SK-N-SH treated with all-trans-retinoic acid at 6 μM for 48 hours (cell line): ENCODE results near the gene BLM.

ENCODE experiments used
- ATAC-seq: fragments of 200-7000 bp; cut with Tn5 transposase; 3 replicates; pipeline ENCODE4 v1.9.1; 2020; ENCODE audit warnings: mild to moderate bottlenecking, moderate library complexity
- ARNTL ChIP-seq: fragments of 450-650 bp; formaldehyde crosslinking; IDR thresholded peaks from 2 replicates; pipeline ENCODE4 v1.5.0; 2020; ENCODE audit warnings: low read depth, mild to moderate bottlenecking, moderate library complexity, borderline replicate concordance
- BACH2 ChIP-seq: fragments of 250-450 bp; sonication (Bioruptor Pico); IDR thresholded peaks from 2 replicates; pipeline ENCODE4 v1.9.0; 2021; ENCODE audit warnings: mild to moderate bottlenecking, borderline replicate concordance
- CREB5 ChIP-seq: fragments of 250-450 bp; sonication (Bioruptor Pico); IDR thresholded peaks from 2 replicates; pipeline ENCODE4 v1.5.1; 2020; ENCODE audit warnings: low read depth, mild to moderate bottlenecking, moderate library complexity
- CSDC2 ChIP-seq: fragments of 250-450 bp; sonication (Bioruptor Pico); IDR thresholded peaks from 2 replicates; pipeline ENCODE4 v1.5.0; 2020; ENCODE audit warnings: mild to moderate bottlenecking, moderate library complexity
- CSRNP3 ChIP-seq: fragments of 250-450 bp; sonication (Bioruptor Pico); IDR thresholded peaks from 2 replicates; pipeline ENCODE4 v1.5.1; 2021; ENCODE audit warnings: mild to moderate bottlenecking, moderate library complexity
- GLIS3 ChIP-seq: fragments of 250-450 bp; sonication (Bioruptor Pico); IDR thresholded peaks from 2 replicates; pipeline ENCODE4 v1.5.0; 2020; ENCODE audit warnings: mild to moderate bottlenecking, moderate library complexity
- ISL1 ChIP-seq: fragments of 250-450 bp; sonication (Bioruptor Pico); IDR thresholded peaks from 2 replicates; pipeline ENCODE4 v2.1.2; 2022; ENCODE audit warnings: mild to moderate bottlenecking, moderate library complexity
- OSR1 ChIP-seq: fragments of 250-450 bp; sonication (Bioruptor Pico); IDR thresholded peaks from 2 replicates; pipeline ENCODE4 v1.8.0; 2022; ENCODE audit warnings: moderate library complexity, mild to moderate bottlenecking, inconsistent platforms
- PATZ1 ChIP-seq: fragments of 250-450 bp; sonication (Bioruptor Pico); IDR thresholded peaks from 2 replicates; pipeline ENCODE4 v1.8.0; 2020; ENCODE audit warnings: mild to moderate bottlenecking, moderate library complexity, borderline replicate concordance
- POU6F1 ChIP-seq: fragments of 250-450 bp; sonication (Bioruptor Pico); IDR thresholded peaks from 2 replicates; pipeline ENCODE4 v1.8.0; 2021; ENCODE audit warnings: low read depth, mild to moderate bottlenecking, moderate library complexity, borderline replicate concordance
- PPARA ChIP-seq: fragments of 250-450 bp; sonication (Bioruptor Pico); IDR thresholded peaks from 2 replicates; pipeline ENCODE4 v1.5.0; 2020; ENCODE audit warnings: mild to moderate bottlenecking, borderline replicate concordance
- RARB ChIP-seq: fragments of 250-450 bp; sonication (Bioruptor Pico); IDR thresholded peaks from 2 replicates; pipeline ENCODE4 v1.8.0; 2021; ENCODE audit warnings: mild to moderate bottlenecking, moderate library complexity
- SNAI2 ChIP-seq: fragments of 250-450 bp; sonication (Bioruptor Pico); IDR thresholded peaks from 2 replicates; pipeline ENCODE4 v1.5.0; 2020; ENCODE audit warnings: mild to moderate bottlenecking, moderate library complexity
- TCF4 ChIP-seq: fragments of 250-450 bp; sonication (Bioruptor Pico); IDR thresholded peaks from 2 replicates; pipeline ENCODE4 v1.8.0; 2021; ENCODE audit warnings: mild to moderate bottlenecking, moderate library complexity, borderline replicate concordance
- TOX ChIP-seq: fragments of 250-450 bp; sonication (Bioruptor Pico); IDR thresholded peaks from 2 replicates; pipeline ENCODE4 v1.8.0; 2021; ENCODE audit warnings: mild to moderate bottlenecking, moderate library complexity, borderline replicate concordance
- TSHZ2 ChIP-seq: fragments of 250-450 bp; sonication (Bioruptor Pico); IDR thresholded peaks from 2 replicates; pipeline ENCODE4 v1.5.0; 2020; ENCODE audit warnings: mild to moderate bottlenecking, moderate library complexity
- ZC3H10 ChIP-seq: fragments of 250-450 bp; sonication (Bioruptor Pico); IDR thresholded peaks from 2 replicates; pipeline ENCODE4 v1.5.1; 2021; ENCODE audit warnings: mild to moderate bottlenecking, moderate library complexity
- ZFP3 ChIP-seq: fragments of 250-450 bp; sonication (Bioruptor Pico); IDR thresholded peaks from 2 replicates; pipeline ENCODE4 v1.5.0; 2020; ENCODE audit warnings: mild to moderate bottlenecking, moderate library complexity
- ZFP30 ChIP-seq: fragments of 450-650 bp; formaldehyde crosslinking; IDR thresholded peaks from 2 replicates; pipeline ENCODE4 v1.5.0; 2022; ENCODE audit warnings: mild to moderate bottlenecking, moderate library complexity
- ZNF565 ChIP-seq: fragments of 450-650 bp; formaldehyde crosslinking; conservative IDR thresholded peaks from 2 replicates; pipeline ENCODE4 v1.5.0; 2020; ENCODE audit warnings: low read depth, mild to moderate bottlenecking, moderate library complexity
- ZNF70 ChIP-seq: fragments of 450-650 bp; formaldehyde crosslinking; IDR thresholded peaks from 2 replicates; pipeline ENCODE4 v1.5.0; 2020; ENCODE audit warnings: mild to moderate bottlenecking, moderate library complexity
- ZNF8 ChIP-seq: fragments of 450-650 bp; formaldehyde crosslinking; IDR thresholded peaks from 2 replicates; pipeline ENCODE4 v1.5.0; 2020; ENCODE audit warnings: mild to moderate bottlenecking, moderate library complexity

Gene BLM

GRCh38 chr15:90851114-90851513 lies 134.0 kb downstream of the BLM start:
- ATAC-seq = no peak
- TF ChIP-seq GLIS3 (CRISPR knock-in tag) (no peak), TSHZ2 (CRISPR knock-in tag) (no peak), CSDC2 (CRISPR knock-in tag) (no peak), TOX (CRISPR knock-in tag) (no peak), BACH2 (CRISPR knock-in tag) (no peak), POU6F1 (CRISPR knock-in tag) (no peak), ZFP3 (no peak), ZNF565 (no peak), ZNF70 (CRISPR knock-in tag) (no peak), OSR1 (no peak), ZNF8 (no peak), ZFP30 (CRISPR knock-in tag) (no peak)

GRCh38 chr15:90851940-90852339 lies 134.8 kb downstream of the BLM start:
- ATAC-seq = no peak
- TF ChIP-seq TOX (CRISPR knock-in tag) = no peak
- no peak for TF ChIP-seq ZNF8
- TF ChIP-seq ARNTL (CRISPR knock-in tag) = no peak
- TF ChIP-seq CSRNP3 (CRISPR knock-in tag) = no peak
- no peak for TF ChIP-seq ISL1 (CRISPR knock-in tag)
- TF ChIP-seq SNAI2 = no peak
- TF ChIP-seq POU6F1 (CRISPR knock-in tag) = no peak
- no peak for TF ChIP-seq ZNF70 (CRISPR knock-in tag)
- TF ChIP-seq ZFP30 (CRISPR knock-in tag) = no peak
- TF ChIP-seq ZC3H10 = no peak
- TF ChIP-seq TCF4 = no peak
- TF ChIP-seq RARB (CRISPR knock-in tag) = no peak
- TF ChIP-seq PPARA (CRISPR knock-in tag) = no peak
- no peak for TF ChIP-seq CSDC2 (CRISPR knock-in tag)
- TF ChIP-seq CREB5 (CRISPR knock-in tag) = no peak
- TF ChIP-seq ZFP3 = no peak
- TF ChIP-seq PATZ1 (CRISPR knock-in tag) = no peak
- TF ChIP-seq, all 23 proteins: peak for 0
